Activated naive CD4-positive, alpha-beta T cell treated with anti-CD3 and anti-CD28 coated beads, Interleukin-2, amount 10 ng/mL, durations not matched to agents 7 days and 5 days (primary cell): Measurements from ENCODE around the gene CDCA3.

Experiments
- CTCF ChIA-PET: fragments of 350-600 bp; sonication (Branson Sonifier 250); formaldehyde crosslinking; loops from one replicate; lab custom pipeline; 2021; ENCODE audit warnings: antibody characterized with exemption; lab: Charles Lee
- DNase-seq: peaks from one replicate; pipeline ENCODE4 v3.0.0-alpha.2; 2020
- H3K27ac Mint-ChIP-seq: one replicate; pipeline ENCODE4 v1.8.0; 2021; ENCODE audit warnings: mild to moderate bottlenecking, moderate library complexity, mixed read lengths
- H3K27me3 Mint-ChIP-seq: one replicate; pipeline ENCODE4 v1.8.0; 2021; ENCODE audit warnings: mild to moderate bottlenecking, mixed read lengths
- H3K36me3 Mint-ChIP-seq: one replicate; pipeline ENCODE4 v1.8.0; 2021; ENCODE audit warnings: mixed read lengths
- H3K4me1 Mint-ChIP-seq: one replicate; pipeline ENCODE4 v1.8.0; 2021; ENCODE audit warnings: mixed read lengths
- H3K4me3 Mint-ChIP-seq: one replicate; pipeline ENCODE4 v1.8.0; 2021; ENCODE audit warnings: mild to moderate bottlenecking, moderate library complexity, mixed read lengths
- H3K9me3 Mint-ChIP-seq: one replicate; pipeline ENCODE4 v1.8.0; 2021; ENCODE audit warnings: mixed read lengths

Gene CDCA3

GRCh38 chr12:6829536-6830220 is 21.4 kb downstream of the CDCA3 start:
- no peak for DNase-seq
- H3K27me3 Mint-ChIP-seq: peaks cover 83% of the 10 kb centered on the region
- CTCF ChIA-PET: interaction anchor here (1.0 to 1.5 kb wide), 5 partner anchors 10 to 208 kb away, joined by 3 to 7 read pairs (median 5); no protein-coding TSS in a partner anchor
- H3K36me3 Mint-ChIP-seq: no peaks in the 10 kb centered on the region
- peak overlapping the region; percentile 71 for H3K4me3 Mint-ChIP-seq
- H3K4me1 Mint-ChIP-seq: peaks cover 25% of the 10 kb centered on the region
- no peaks in the 10 kb centered on the region for H3K9me3 Mint-ChIP-seq
- no peak overlapping the region for H3K27ac Mint-ChIP-seq

GRCh38 chr12:6828781-6829535 is 22.1 kb downstream of the CDCA3 start:
- H3K9me3 Mint-ChIP-seq: no peaks in the 10 kb centered on the region
- no peaks in the 10 kb centered on the region for H3K36me3 Mint-ChIP-seq
- peak; percentile 45 for DNase-seq
- CTCF ChIA-PET: interaction anchor here (0.8 to 1.7 kb wide), 10 partner anchors 8 to 207 kb away, joined by 3 to 7 read pairs (median 4); partner anchors contain the start of genes MLF2 and SPSB2
- H3K4me1 Mint-ChIP-seq: peaks cover 25% of the 10 kb centered on the region
- no peak overlapping the region for H3K27ac Mint-ChIP-seq
- peaks cover 90% of the 10 kb centered on the region for H3K27me3 Mint-ChIP-seq
- peak overlapping the region; percentile 71 for H3K4me3 Mint-ChIP-seq

GRCh38 chr12:6827982-6828780 is 22.9 kb downstream of the CDCA3 start, which contains the start of gene P3H3:
P3H3 (plus strand) TSS chr12:6828407; CDS start chr12:6828441, 34 bp downstream.
- no peak within 1 kb of the TSS for H3K27ac Mint-ChIP-seq
- peak within 1 kb of the TSS; percentile 71 for H3K4me3 Mint-ChIP-seq
- CTCF ChIA-PET: interaction anchor here (0.8 to 1.7 kb wide), 10 partner anchors 9 to 75 kb away, joined by 3 to 7 read pairs (median 4); partner anchors contain the start of genes MLF2 and SPSB2

GRCh38 chr12:6827437-6827911 is 23.6 kb downstream of the CDCA3 start:
- H3K4me1 Mint-ChIP-seq: peaks cover 25% of the 10 kb centered on the region

More at GRCh38 chr12:6827982-6828780, 22.9 kb downstream of the CDCA3 start, which contains the start of gene P3H3:
- peaks cover 25% of the 10 kb centered on the region for H3K4me1 Mint-ChIP-seq
- no peaks in the 10 kb centered on the region for H3K9me3 Mint-ChIP-seq
- peaks cover 91% of the 10 kb centered on the region for H3K27me3 Mint-ChIP-seq
- H3K36me3 Mint-ChIP-seq: no peaks in the 10 kb centered on the region
- DNase-seq: no peak

GRCh38 chr12:6826734-6827436 is 24.2 kb downstream of the CDCA3 start:
- CTCF ChIA-PET: interaction anchor here (0.8 to 7.8 kb wide), 8 partner anchors 12 to 138 kb away, joined by 3 to 91 read pairs (median 4); partner anchors contain the start of genes MLF2 and ZNF384
- Mint-ChIP-seq H3K4me1 (peaks cover 27% of the 10 kb centered on the region), H3K27ac (no peak overlapping the region), H3K36me3 (no peaks in the 10 kb centered on the region), H3K27me3 (peaks cover 99% of the 10 kb centered on the region), H3K4me3 (peak overlapping the region; percentile 39), H3K9me3 (no peaks in the 10 kb centered on the region)
- no peak for DNase-seq

More at GRCh38 chr12:6827437-6827911, 23.6 kb downstream of the CDCA3 start:
- no peak overlapping the region for H3K27ac Mint-ChIP-seq
- no peaks in the 10 kb centered on the region for H3K36me3 Mint-ChIP-seq
- peak overlapping the region; percentile 39 for H3K4me3 Mint-ChIP-seq
- H3K27me3 Mint-ChIP-seq: peaks cover 98% of the 10 kb centered on the region
- CTCF ChIA-PET: interaction anchor here (1.1 to 7.8 kb wide), 5 partner anchors 11 to 75 kb away, joined by 3 to 91 read pairs (median 4); partner anchors contain the start of gene MLF2
- DNase-seq: peak; percentile 73
- H3K9me3 Mint-ChIP-seq: no peaks in the 10 kb centered on the region

- H3K27me3 Mint-ChIP-seq: peaks cover 99% of the 10 kb centered on the region
- H3K9me3 Mint-ChIP-seq: no peaks in the 10 kb centered on the region
- CTCF ChIA-PET: interaction anchor here (0.8 to 7.8 kb wide), 15 partner anchors 10 to 224 kb away, joined by 3 to 91 read pairs (median 5); partner anchors contain the start of genes CDCA3, MLF2, USP5 and ZNF384
- no peak overlapping the region for H3K27ac Mint-ChIP-seq
- DNase-seq: no peak
- H3K36me3 Mint-ChIP-seq: no peaks in the 10 kb centered on the region
- H3K4me1 Mint-ChIP-seq: peaks cover 31% of the 10 kb centered on the region
- H3K4me3 Mint-ChIP-seq: no peak overlapping the region
Measured at GRCh38 chr12:6826125-6826733, 24.9 kb downstream of the CDCA3 start.

- Mint-ChIP-seq H3K27me3 (peaks cover 99% of the 10 kb centered on the region), H3K4me1 (peaks cover 38% of the 10 kb centered on the region), H3K4me3 (no peak overlapping the region), H3K9me3 (no peaks in the 10 kb centered on the region), H3K36me3 (no peaks in the 10 kb centered on the region), H3K27ac (no peak overlapping the region)
- CTCF ChIA-PET: interaction anchor here (0.6 to 7.8 kb wide), 34 partner anchors 9 to 223 kb away, joined by 3 to 91 read pairs (median 4); partner anchors contain the start of genes CDCA3, MLF2, USP5 and ZNF384
- peak; percentile 89 for DNase-seq
Measured at GRCh38 chr12:6825398-6826124, 25.5 kb downstream of the CDCA3 start.

GRCh38 chr12:6824901-6825381 is 26.1 kb downstream of the CDCA3 start:
- peaks cover 40% of the 10 kb centered on the region for H3K4me1 Mint-ChIP-seq
- CTCF ChIA-PET: interaction anchor here (0.6 to 7.8 kb wide), 31 partner anchors 8 to 222 kb away, joined by 3 to 91 read pairs (median 4); partner anchors contain the start of genes CD4 and MLF2
- no peaks in the 10 kb centered on the region for H3K36me3 Mint-ChIP-seq
- H3K27ac Mint-ChIP-seq: no peak overlapping the region
- H3K4me3 Mint-ChIP-seq: no peak overlapping the region
- H3K9me3 Mint-ChIP-seq: no peaks in the 10 kb centered on the region
- H3K27me3 Mint-ChIP-seq: peaks cover 92% of the 10 kb centered on the region
- no peak for DNase-seq

GRCh38 chr12:6824085-6824775 is 26.9 kb downstream of the CDCA3 start:
- H3K4me3 Mint-ChIP-seq: no peak overlapping the region
- no peak for DNase-seq
- H3K4me1 Mint-ChIP-seq: peaks cover 37% of the 10 kb centered on the region
- H3K36me3 Mint-ChIP-seq: peaks cover 6% of the 10 kb centered on the region
- peaks cover 85% of the 10 kb centered on the region for H3K27me3 Mint-ChIP-seq
- no peak overlapping the region for H3K27ac Mint-ChIP-seq
- CTCF ChIA-PET: interaction anchor here (0.9 to 7.8 kb wide), 28 partner anchors 8 to 222 kb away, joined by 3 to 91 read pairs (median 4); partner anchors contain the start of genes CD4 and MLF2
- H3K9me3 Mint-ChIP-seq: no peaks in the 10 kb centered on the region

- H3K4me3 Mint-ChIP-seq: no peak overlapping the region
- H3K9me3 Mint-ChIP-seq: no peaks in the 10 kb centered on the region
- CTCF ChIA-PET: interaction anchor here (1.0 to 7.8 kb wide), 8 partner anchors 11 to 139 kb away, joined by 3 to 91 read pairs (median 8); partner anchors contain the start of genes CD4 and MLF2
- peaks cover 78% of the 10 kb centered on the region for H3K27me3 Mint-ChIP-seq
- no peak for DNase-seq
- H3K36me3 Mint-ChIP-seq: peaks cover 10% of the 10 kb centered on the region
- H3K27ac Mint-ChIP-seq: no peak overlapping the region
- peaks cover 31% of the 10 kb centered on the region for H3K4me1 Mint-ChIP-seq
Measured at GRCh38 chr12:6823182-6824084, 27.7 kb downstream of the CDCA3 start.
